ENCODE data around the gene PLA2G3. TPM values are rescaled to one million over a fixed set of nuclear protein-coding genes. Genes with fewer than 3 reads are reported as not detected.

PLA2G3 gene
- total RNA-seq, 1 experiment from 2014 or later = 18.3 TPM

GRCh38 chr22:31085493-31085824 lies 54.8 kb downstream of the PLA2G3 start:
- peaks cover 11% of the 10 kb centered on the region for H3K27me3 Mint-ChIP-seq (ENCODE audit: low read depth)
- no peaks in the 10 kb centered on the region for H3K9me3 Mint-ChIP-seq
- DNase-seq (ENCODE audit: low spot score) (peak; percentile 39), ATAC-seq (no peak)
- ChIA-PET POLR2A (interaction anchor here (1.0 to 4.2 kb wide), 8 partner anchors 12 to 195 kb away, joined by 3 to 43 read pairs (median 4); partner anchors contain the start of genes MORC2, SELENOM and TUG1), CTCF (interaction anchor here (0.5 to 21.8 kb wide), 30 partner anchors 10 to 479 kb away, joined by 3 to 363 read pairs (median 4); partner anchors contain the start of genes INPP5J, MORC2, PLA2G3 and SELENOM)
- TF ChIP-seq ZMAT4 (CRISPR knock-in tag; IDR thresholded peaks at IDR 0.05) (no peak), JUN (CRISPR knock-in tag; IDR thresholded peaks at IDR 0.05) (no peak), NR3C1 (CRISPR knock-in tag; conservative IDR thresholded peaks at IDR 0.05; ENCODE audit: low read depth) (no peak), ATF2 (CRISPR knock-in tag; IDR thresholded peaks at IDR 0.05; ENCODE audit: borderline replicate concordance, low read depth) (no peak), HMGA2 (CRISPR knock-in tag; IDR thresholded peaks at IDR 0.05) (no peak), ZNF425 (CRISPR knock-in tag; conservative IDR thresholded peaks at IDR 0.05) (no peak), FOXP4 (CRISPR knock-in tag; IDR thresholded peaks at IDR 0.05) (no peak), ZNF396 (CRISPR knock-in tag; IDR thresholded peaks at IDR 0.05; ENCODE audit: borderline replicate concordance) (no peak), ZNF416 (CRISPR knock-in tag; IDR thresholded peaks at IDR 0.05) (no peak), NFE2L1 (CRISPR knock-in tag; IDR thresholded peaks at IDR 0.05) (no peak)
- H3K4me1 Mint-ChIP-seq = peaks cover 32% of the 10 kb centered on the region
- H3K36me3 Mint-ChIP-seq = no peaks in the 10 kb centered on the region
- H3K4me3 Mint-ChIP-seq = peak overlapping the region; percentile 69
- no peak overlapping the region for H3K27ac Mint-ChIP-seq

- no peaks in the 10 kb centered on the region for H3K9me3 Mint-ChIP-seq
- TF ChIP-seq CTCF (IDR thresholded peaks at IDR 0.05) (peak; percentile 84), ZNF512 (CRISPR knock-in tag; IDR thresholded peaks at IDR 0.05; ENCODE audit: borderline replicate concordance) (no peak), ZNF671 (CRISPR knock-in tag; IDR thresholded peaks at IDR 0.05) (no peak), TEAD4 (CRISPR knock-in tag; IDR thresholded peaks at IDR 0.05) (no peak), ELF4 (CRISPR knock-in tag; IDR thresholded peaks at IDR 0.05; ENCODE audit: low read depth) (no peak), GTF2I (CRISPR knock-in tag; conservative IDR thresholded peaks at IDR 0.05) (0 out of 2 replicates have a peak, but pooled peaks have one; percentile 23), ZMAT4 (CRISPR knock-in tag; IDR thresholded peaks at IDR 0.05) (no peak), OVOL2 (CRISPR knock-in tag; IDR thresholded peaks at IDR 0.05; ENCODE audit: borderline replicate concordance) (no peak), SMAD4 (CRISPR knock-in tag; IDR thresholded peaks at IDR 0.05) (peak; percentile 61; the same call in 1 of the 2 replicates), ZNF532 (CRISPR knock-in tag; IDR thresholded peaks at IDR 0.05; ENCODE audit: borderline replicate concordance) (no peak)
These were observed 55.4 kb downstream of the PLA2G3 start for GRCh38 chr22:31084811-31085492.

More at GRCh38 chr22:31084811-31085492, 55.4 kb downstream of the PLA2G3 start:
- peaks cover 34% of the 10 kb centered on the region for H3K4me1 Mint-ChIP-seq
- peaks cover 11% of the 10 kb centered on the region for H3K27me3 Mint-ChIP-seq (ENCODE audit: low read depth)
- H3K27ac Mint-ChIP-seq = no peak overlapping the region
- H3K4me3 Mint-ChIP-seq = peak overlapping the region; percentile 78
- CTCF ChIA-PET = interaction anchor here (0.5 to 21.8 kb wide), 31 partner anchors 8 to 478 kb away, joined by 3 to 363 read pairs (median 4); partner anchors contain the start of genes INPP5J, MORC2, SELENOM and TCN2
- POLR2A ChIA-PET = interaction anchor here (0.6 to 4.2 kb wide), 12 partner anchors 12 to 402 kb away, joined by 3 to 43 read pairs (median 4); partner anchors contain the start of genes LIMK2, MORC2, PLA2G3 and SELENOM
- ATAC-seq = peak; percentile 43
- H3K36me3 Mint-ChIP-seq = no peaks in the 10 kb centered on the region
- DNase-seq (ENCODE audit: low spot score) = peak; percentile 86

All from WTC11 (cell line).